GM23248 (cell line): ENCODE measurements around the gene C17orf113. TPM values are rescaled to one million over a fixed set of nuclear protein-coding genes. Genes with fewer than 3 reads are reported as not detected.

ENCODE experiments used
- DNase-seq: peaks from one replicate; pipeline ENCODE4 v3.0.0-alpha.2; 2015
- H2AFZ ChIP-seq: fragments of 200-600 bp; sonication (generic); 2 replicates; pipeline ENCODE4 v1.6.1; 2016; ENCODE audit warnings: antibody characterized with exemption
- H3F3A ChIP-seq: fragments of 200-600 bp; sonication (generic); 2 replicates; pipeline ENCODE4 v1.6.1; 2016; ENCODE audit warnings: mild to moderate bottlenecking, antibody characterized with exemption, mixed run types; ENCODE audit not compliant: insufficient read depth
- H3K27ac ChIP-seq: fragments of 200-600 bp; sonication (generic); 2 replicates; pipeline ENCODE4 v1.5.1; 2016; ENCODE audit warnings: mild to moderate bottlenecking
- H3K27me3 ChIP-seq: fragments of 200-600 bp; sonication (generic); replicated peaks from 2 replicates; pipeline ENCODE4 v1.6.1; 2016; ENCODE audit warnings: mild to moderate bottlenecking; ENCODE audit not compliant: insufficient read depth
- H3K36me3 ChIP-seq: fragments of 200-600 bp; sonication (generic); 2 replicates; pipeline ENCODE4 v1.6.1; 2016; ENCODE audit warnings: low read depth, mild to moderate bottlenecking
- H3K4me1 ChIP-seq: fragments of 200-600 bp; sonication (generic); 2 replicates; pipeline ENCODE4 v1.6.1; 2016; ENCODE audit warnings: mild to moderate bottlenecking; ENCODE audit not compliant: insufficient read depth
- H3K4me2 ChIP-seq: fragments of 200-600 bp; sonication (generic); one replicate; pipeline ENCODE4 v1.6.1; 2016; ENCODE audit warnings: mild to moderate bottlenecking; ENCODE audit not compliant: unreplicated experiment
- H3K4me3 ChIP-seq: fragments of 200-600 bp; sonication (generic); 2 replicates; pipeline ENCODE4 v1.5.1; 2016; ENCODE audit warnings: mild to moderate bottlenecking
- H3K79me2 ChIP-seq: fragments of 200-600 bp; sonication (generic); 2 replicates; pipeline ENCODE4 v1.6.1; 2016; ENCODE audit warnings: mild to moderate bottlenecking; ENCODE audit not compliant: insufficient read depth
- H3K9ac ChIP-seq: fragments of 200-600 bp; sonication (generic); 2 replicates; pipeline ENCODE4 v1.6.1; 2016; ENCODE audit warnings: mild to moderate bottlenecking
- H3K9me2 ChIP-seq: fragments of 200-600 bp; sonication (generic); 2 replicates; pipeline ENCODE4 v1.6.1; 2016; ENCODE audit warnings: mixed run types, mild to moderate bottlenecking, moderate library complexity; ENCODE audit not compliant: insufficient read depth
- H3K9me3 ChIP-seq: fragments of 200-600 bp; sonication (generic); one replicate; pipeline ENCODE4 v1.6.1; 2017; ENCODE audit warnings: low read depth
- H4K20me1 ChIP-seq: fragments of 200-600 bp; sonication (generic); 2 replicates; pipeline ENCODE4 v1.6.0; 2016; ENCODE audit not compliant: insufficient read depth
- EZH2 ChIP-seq: fragments of 200-600 bp; sonication (generic); IDR thresholded peaks from 2 replicates; pipeline ENCODE4 v1.6.1; 2018; ENCODE audit warnings: antibody characterized with exemption, mild to moderate bottlenecking; ENCODE audit not compliant: insufficient read depth, poor library complexity, severe bottlenecking
- EZH2phosphoT487 ChIP-seq: fragments of 200-600 bp; sonication (generic); IDR thresholded peaks from 2 replicates; pipeline ENCODE4 v1.6.1; 2018; ENCODE audit warnings: antibody characterized with exemption, moderate library complexity, mild to moderate bottlenecking, low read depth; ENCODE audit not compliant: insufficient read depth
- WGBS, 2 experiments: methylation state at CpG; one replicate each; pipeline ENCODE4 v1.1.6; 2015 to 2017; ENCODE audit warnings: low lambda C conversion rate in 2 of 2, low coverage in 1 of 2; ENCODE audit errors: missing lambda C conversion rate in 2 of 2; 5-methylcytosine and 5-hydroxymethylcytosine counted together
- in situ Hi-C: fragments of 300-500 bp; cut with MboI; formaldehyde crosslinking; loops from 2 replicates; pipeline ENCODE4 v1.15.0; 2020
- polyA plus RNA-seq: library from polyadenylated mRNA; unstranded; fragments of >200 nt; fragmentation: Nextera tagmentation; extraction: Ambion mirVana; gene quantifications from 2 replicates; pipeline ENCODE4 v1.2.1, GENCODE V29; 2016
- total RNA-seq: library from RNA; depleted of rRNA; stranded (reverse); fragments of >200 nt; shearing (Covaris generic); gene quantifications from 2 replicates; pipeline ENCODE4 v1.2.3, GENCODE V29; 2014

C17orf113 gene
- total and polyA plus RNA-seq, 2 experiments from 2014 or later = not detected

DNA sequence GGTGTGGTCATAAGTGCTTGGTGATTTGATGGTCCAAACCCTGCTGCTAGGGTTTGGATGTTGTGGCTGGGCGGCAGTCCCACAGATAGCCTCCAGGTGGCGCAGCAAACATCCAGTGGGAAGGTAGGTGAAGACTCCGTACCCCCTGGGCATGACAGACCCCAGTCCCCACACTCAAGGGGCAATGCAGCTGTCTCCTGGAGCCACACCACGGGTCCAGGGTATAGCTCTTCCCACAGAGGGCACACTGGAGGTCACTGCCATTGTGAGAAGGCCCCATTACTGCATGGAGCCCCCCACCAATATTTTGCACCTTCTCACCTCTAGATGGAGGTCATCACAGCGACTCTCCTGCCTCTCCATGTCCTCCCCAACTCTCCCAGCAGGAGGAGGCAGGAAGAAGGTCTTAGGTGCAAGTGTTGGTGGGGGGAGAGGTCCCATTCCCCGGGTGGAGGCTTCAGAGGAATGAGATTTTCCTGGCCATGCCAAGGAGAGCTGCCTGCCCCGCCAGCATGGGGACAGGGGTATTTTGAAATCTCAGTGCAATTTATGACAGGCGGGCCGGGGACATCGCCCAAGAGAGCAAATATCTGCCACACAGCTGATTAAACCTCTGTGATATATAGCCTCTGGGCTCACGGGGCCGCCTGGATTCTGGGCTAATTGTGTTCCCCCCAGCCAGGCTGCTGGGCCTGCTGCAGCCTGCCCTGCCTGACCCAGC is 17.1 kb upstream of the C17orf113 start:
- in situ Hi-C loops = no loop called here
- Histone ChIP-seq H2AFZ (no peak overlapping the region), H3K4me2 (no peak overlapping the region), H4K20me1 (no peaks in the 10 kb centered on the region), H3K9ac (no peak overlapping the region), H3K4me1 (0 out of 2 replicates have a peak, but pooled peaks cover 4% of the 10 kb centered on the region), H3K27me3 (peaks cover 9% of the 10 kb centered on the region), H3K79me2 (no peaks in the 10 kb centered on the region), H3K9me2 (no peaks in the 10 kb centered on the region), H3K27ac (no peak overlapping the region), H3F3A (no peaks in the 10 kb centered on the region), H3K4me3 (no peak overlapping the region), H3K9me3 (no peaks in the 10 kb centered on the region), H3K36me3 (no peaks in the 10 kb centered on the region)
- no peak for TF ChIP-seq EZH2
- DNase-seq = peak; percentile 51
- WGBS, 2 experiments = 6 to 7% methylated on average over 12 of the region's 12 CpGs

DNA sequence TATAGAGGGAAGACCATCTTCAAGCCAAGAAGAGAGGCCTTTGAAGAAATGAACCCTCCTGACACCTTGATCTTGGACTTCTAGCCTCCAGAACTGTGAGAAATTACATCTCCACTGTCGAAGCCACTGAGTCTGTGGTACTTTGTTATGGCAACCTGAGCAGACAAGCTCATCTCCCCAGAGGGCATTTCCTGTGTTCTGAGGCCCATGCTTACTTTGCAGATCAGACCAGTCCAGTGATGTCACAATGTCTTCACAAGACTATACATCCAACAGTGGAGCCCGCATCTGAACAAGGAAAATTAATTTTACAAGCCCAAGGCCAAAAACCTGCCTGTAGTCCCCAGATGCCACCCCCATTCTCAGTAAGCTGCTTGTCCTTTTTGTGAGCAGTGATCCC is 14.8 kb upstream of the C17orf113 start:
- TF ChIP-seq EZH2 = no peak
- TF ChIP-seq EZH2phosphoT487 = no peak
- Histone ChIP-seq H3F3A (no peaks in the 10 kb centered on the region), H4K20me1 (no peaks in the 10 kb centered on the region), H3K9me3 (no peaks in the 10 kb centered on the region), H3K36me3 (no peaks in the 10 kb centered on the region), H3K9me2 (no peaks in the 10 kb centered on the region), H3K9ac (no peak overlapping the region), H3K79me2 (no peaks in the 10 kb centered on the region), H3K4me1 (no peaks in the 10 kb centered on the region), H3K4me2 (no peak overlapping the region), H3K27me3 (no peaks in the 10 kb centered on the region), H3K4me3 (no peak overlapping the region), H3K27ac (no peak overlapping the region), H2AFZ (no peak overlapping the region)
- 79 to 92% methylated on average over 2 of the region's 2 CpGs for WGBS, 2 experiments
- in situ Hi-C loops = no loop called here
- no peak for DNase-seq

DNA sequence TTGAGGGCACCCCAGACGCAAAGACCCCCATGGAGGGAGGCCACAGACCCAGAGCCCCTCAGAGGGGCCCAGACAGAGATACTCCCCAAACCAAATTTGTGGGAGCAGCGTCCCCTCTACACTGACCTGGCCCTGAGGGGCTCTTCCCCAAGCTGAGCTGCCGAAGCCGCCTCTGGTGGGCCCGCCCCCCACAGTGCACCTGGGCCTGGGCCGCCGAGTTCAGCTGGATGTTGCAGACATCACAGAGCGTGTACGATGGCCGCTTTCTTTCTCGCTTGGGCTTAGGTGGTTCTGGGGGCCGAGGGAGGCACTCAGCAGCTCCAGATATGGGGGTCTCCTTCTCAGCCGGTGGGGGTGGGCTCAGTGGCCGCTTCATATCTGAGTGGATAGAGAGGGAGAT is 12.3 kb upstream of the C17orf113 start:
- Histone ChIP-seq H3F3A (no peaks in the 10 kb centered on the region), H4K20me1 (no peaks in the 10 kb centered on the region), H3K9ac (no peak overlapping the region), H3K9me2 (no peaks in the 10 kb centered on the region), H3K27me3 (no peaks in the 10 kb centered on the region), H3K36me3 (no peaks in the 10 kb centered on the region), H2AFZ (no peak overlapping the region), H3K79me2 (no peaks in the 10 kb centered on the region), H3K9me3 (no peaks in the 10 kb centered on the region), H3K4me3 (no peak overlapping the region), H3K27ac (no peak overlapping the region), H3K4me2 (no peak overlapping the region), H3K4me1 (no peaks in the 10 kb centered on the region)
- TF ChIP-seq EZH2 = no peak
- no peak for TF ChIP-seq EZH2phosphoT487
- no peak for DNase-seq
- in situ Hi-C loops = no loop called here
- WGBS, 2 experiments = 64 to 72% methylated on average over 14 of the region's 14 CpGs

- WGBS, 2 experiments = 44 to 47% methylated on average over 5 of the region's 5 CpGs
- in situ Hi-C loops = no loop called here
- DNase-seq = no peak
- Histone ChIP-seq H3K9me2 (no peaks in the 10 kb centered on the region), H3K9ac (no peak overlapping the region), H3F3A (no peaks in the 10 kb centered on the region), H3K27ac (no peak overlapping the region), H2AFZ (no peak overlapping the region), H3K9me3 (no peaks in the 10 kb centered on the region), H4K20me1 (no peaks in the 10 kb centered on the region), H3K4me3 (no peak overlapping the region), H3K36me3 (no peaks in the 10 kb centered on the region), H3K4me1 (no peaks in the 10 kb centered on the region), H3K79me2 (no peaks in the 10 kb centered on the region), H3K27me3 (no peaks in the 10 kb centered on the region), H3K4me2 (no peak overlapping the region)
- TF ChIP-seq EZH2 = no peak
- TF ChIP-seq EZH2phosphoT487 = no peak
Measured at GRCh38 chr17:42061646-42062487, 11.5 kb upstream of the C17orf113 start.
